Measurements from ENCODE around the gene AFF3. TPM values are rescaled to one million over a fixed set of nuclear protein-coding genes. Genes with fewer than 3 reads are reported as not detected.

The AFF3 gene
- total and polyA plus RNA-seq, 10 of the 15 experiments (the other 5 are each of a cell fraction or from before 2014, with no cell fraction given), result 0.26 to 5.5 (median 3.0) TPM

DNA sequence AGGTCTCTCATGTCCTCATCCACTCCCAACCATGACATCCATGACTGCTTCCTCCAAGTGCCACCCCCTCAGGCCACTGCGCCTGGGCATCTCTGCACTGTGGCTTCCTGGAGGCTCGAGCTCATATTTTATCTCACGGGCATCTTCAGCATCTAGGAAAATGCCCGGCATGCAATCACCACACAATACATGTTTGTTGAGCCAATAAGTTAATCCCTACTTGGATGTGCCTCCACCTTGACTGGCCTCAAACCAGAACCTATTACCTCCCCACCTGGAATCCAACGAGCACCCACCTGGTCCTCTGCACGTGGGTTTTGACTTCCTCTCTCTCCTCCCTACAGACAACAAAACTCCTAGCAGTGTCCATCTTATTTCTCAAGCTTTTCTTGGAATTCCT is 453.7 kb downstream of the AFF3 start:
- WGBS (ENCODE audit: insufficient coverage, insufficient replicate concordance, low lambda C conversion rate, missing lambda C conversion rate), result 47% methylated on average over 6 of the region's 6 CpGs
- no peaks in the 10 kb centered on the region for H3K27me3 ChIP-seq (replicated peaks in 1 of 2; ENCODE audit: control insufficient read depth in 2 of 2, insufficient read depth in 2 of 2, low read length in 1 of 2)
- H3K4me1 ChIP-seq (ENCODE audit: control insufficient read depth, insufficient read depth, low read length), result no peaks in the 10 kb centered on the region
- no peak overlapping the region for H3K27ac ChIP-seq (ENCODE audit: control insufficient read depth, insufficient read depth)
- no peaks in the 10 kb centered on the region; the same call in 1 of the 2 replicates for H4K20me1 ChIP-seq (ENCODE audit: control insufficient read depth, insufficient read depth)
- no peaks in the 10 kb centered on the region for H3K79me2 ChIP-seq (ENCODE audit: control insufficient read depth, insufficient read depth, low read length)
- H3K9me3 ChIP-seq (replicated peaks; ENCODE audit: control insufficient read depth, insufficient read depth, low read length), result no peaks in the 10 kb centered on the region
- RAD21 ChIA-PET (ENCODE audit: unreplicated experiment), result no interaction called here
- no peak overlapping the region for H3K4me2 ChIP-seq (ENCODE audit: control insufficient read depth, insufficient read depth)
- no peak overlapping the region for H3K4me3 ChIP-seq
- TF ChIP-seq SMARCA5 (IDR thresholded peaks at IDR 0.05), result no peak
- no peak for TF ChIP-seq RFX5 (IDR thresholded peaks at IDR 0.05; ENCODE audit: low read depth, low read length)
- TF ChIP-seq MEF2B (IDR thresholded peaks at IDR 0.05; ENCODE audit: partially characterized antibody, poor library complexity, severe bottlenecking), result no peak
- no peak for TF ChIP-seq STAT1 (conservative IDR thresholded peaks at IDR 0.05)
- no peak for TF ChIP-seq E2F8 (IDR thresholded peaks at IDR 0.05; ENCODE audit: low read depth, partially characterized antibody)
- TF ChIP-seq SMAD5 (IDR thresholded peaks at IDR 0.05; ENCODE audit: low read depth), result no peak
- TF ChIP-seq POU2F2 (IDR thresholded peaks at IDR 0.05; ENCODE audit: borderline replicate concordance, low read depth, low read length), result no peak
- no peaks in the 10 kb centered on the region for H3K36me3 ChIP-seq (ENCODE audit: control insufficient read depth in 2 of 2, insufficient read depth in 2 of 2, low read length in 1 of 2)
- POLR2A ChIA-PET, result no interaction called here
- CTCF ChIA-PET, result no interaction called here
- FAIRE-seq, result no peak
- DNase-seq (ENCODE audit: low read depth, low spot score), result no peak
- SMC1A ChIA-PET (ENCODE audit: uncharacterized antibody, unreplicated experiment), result interaction anchor here (1.0 kb wide), 1 partner anchor 9 kb away, joined by 3 read pairs; no protein-coding TSS in a partner anchor
- BruUV-seq (replicated peaks), result no TSS peak
- H3K9ac ChIP-seq (ENCODE audit: control insufficient read depth, insufficient read depth, low read length), result no peak overlapping the region
- in situ Hi-C loops (cut with MboI) (no loop called here), intact Hi-C loops (cut with micrococcal nuclease; ENCODE audit: unreplicated experiment) (no loop called here)
- H2AFZ ChIP-seq (ENCODE audit: control insufficient read depth, low read depth, low read length), result no peak overlapping the region
- no peak for ATAC-seq

Measured in GM12878 (cell line).